NCI-H1048 (cell line): ENCODE data around the gene SCFD2.
"Not testable (repeated sequence)": the region's sequence is repeated elsewhere in the genome, so short reads cannot be mapped to it uniquely, and the experiment has no call there.

Experiments used
- DNase-seq: peaks from one replicate; lab custom pipeline; 2025; lab: John Stamatoyannopoulos, UW

SCFD2 gene

GRCh38 chr4:53186714-53187358 is 179.0 kb downstream of the SCFD2 start:
- no peak for DNase-seq

- DNase-seq, result no peak
Measured at GRCh38 chr4:53185869-53186585, 179.8 kb downstream of the SCFD2 start.

- no peak for DNase-seq
Measured at GRCh38 chr4:53183754-53184153, 182.1 kb downstream of the SCFD2 start.

- not testable (repeated sequence) for DNase-seq
Measured at GRCh38 chr4:53177751-53178150, 188.1 kb downstream of the SCFD2 start.

GRCh38 chr4:53175640-53176039 is 190.2 kb downstream of the SCFD2 start:
- no peak for DNase-seq

- DNase-seq, result no peak
Measured at GRCh38 chr4:53174823-53175222, 191.0 kb downstream of the SCFD2 start.

- DNase-seq, result no peak
Measured at GRCh38 chr4:53173576-53173975, 192.3 kb downstream of the SCFD2 start.

GRCh38 chr4:53171797-53172196 is 194.1 kb downstream of the SCFD2 start:
- DNase-seq, result no peak

- no peak for DNase-seq
Measured at GRCh38 chr4:53169695-53170617, 195.9 kb downstream of the SCFD2 start.

GRCh38 chr4:53168228-53168627 is 197.6 kb downstream of the SCFD2 start:
- DNase-seq, result no peak

GRCh38 chr4:53162969-53163368 is 202.9 kb downstream of the SCFD2 start:
- DNase-seq, result no peak

- no peak for DNase-seq
Measured at GRCh38 chr4:53161787-53162433, 204.0 kb downstream of the SCFD2 start.

GRCh38 chr4:53161051-53161786 is 204.6 kb downstream of the SCFD2 start:
- no peak for DNase-seq

GRCh38 chr4:53156896-53157295 is 209.0 kb downstream of the SCFD2 start:
- no peak for DNase-seq

- DNase-seq, result no peak
Measured at GRCh38 chr4:53152467-53152866, 213.4 kb downstream of the SCFD2 start.

- no peak for DNase-seq
Measured at GRCh38 chr4:53151489-53151788, 214.4 kb downstream of the SCFD2 start.

- DNase-seq, result no peak
Measured at GRCh38 chr4:53150631-53151488, 215.0 kb downstream of the SCFD2 start.

- DNase-seq, result no peak
Measured at GRCh38 chr4:53147711-53148110, 218.2 kb downstream of the SCFD2 start.

GRCh38 chr4:53147197-53147596 is 218.7 kb downstream of the SCFD2 start:
- no peak for DNase-seq

GRCh38 chr4:53141308-53141707 is 224.6 kb downstream of the SCFD2 start:
- DNase-seq, result no peak

GRCh38 chr4:53139256-53139655 is 226.6 kb downstream of the SCFD2 start:
- DNase-seq, result not testable (repeated sequence)
